ENCODE results near the gene FLCN.

FLCN gene

DNA sequence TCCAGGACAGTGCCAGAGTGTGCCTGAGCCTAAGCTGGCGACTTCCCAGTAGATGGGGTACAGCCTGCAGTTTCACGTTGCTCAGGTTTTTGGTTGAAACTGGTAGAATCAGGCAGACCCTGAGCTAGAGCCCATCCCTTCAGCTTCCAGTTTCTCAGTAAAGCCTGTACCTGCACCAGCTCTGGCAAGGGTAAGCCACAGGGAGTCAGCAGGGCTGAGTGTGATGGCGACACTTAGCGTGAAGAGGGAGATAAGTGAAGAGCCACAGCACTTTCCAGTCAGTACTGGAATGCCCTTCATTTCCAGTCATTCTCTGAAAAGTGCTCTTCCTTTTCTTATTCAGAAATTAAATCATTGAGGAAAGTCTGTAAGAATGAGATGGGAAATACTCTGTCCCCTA lies 53.2 kb downstream of the FLCN start:
- no peak for TF ChIP-seq EZH2phosphoT487 (conservative IDR thresholded peaks at IDR 0.05; ENCODE audit: low read length)
- no peak for TF ChIP-seq CTCF (IDR thresholded peaks at IDR 0.05; ENCODE audit: insufficient read depth, low read length, poor library complexity, severe bottlenecking)
- H3K36me3 ChIP-seq (ENCODE audit: low read length) = no peaks in the 10 kb centered on the region

GRCh38 chr17:17182598-17183136 lies 54.3 kb downstream of the FLCN start:
- Histone ChIP-seq H3K9me2 (replicated peaks; ENCODE audit: insufficient read depth, low read length) (no peaks in the 10 kb centered on the region), H3F3A (ENCODE audit: insufficient read depth) (no peaks in the 10 kb centered on the region), H3K4me3 (ENCODE audit: insufficient read depth, low read length, poor library complexity, severe bottlenecking) (no peak overlapping the region), H3K36me3 (ENCODE audit: low read length) (no peaks in the 10 kb centered on the region), H3K27ac (ENCODE audit: low read depth, low read length) (no peak overlapping the region), H3K4me2 (ENCODE audit: low read depth, low read length, poor library complexity, severe bottlenecking) (no peak overlapping the region), H3K27me3 (ENCODE audit: low read length) (no peaks in the 10 kb centered on the region), H3K9ac (ENCODE audit: low read length) (no peak overlapping the region), H3K9me3 (ENCODE audit: insufficient read depth, low read length) (no peaks in the 10 kb centered on the region), H3K79me2 (ENCODE audit: insufficient read depth, low read length) (no peaks in the 10 kb centered on the region), H4K20me1 (ENCODE audit: low read depth, low read length) (no peaks in the 10 kb centered on the region), H2AFZ (ENCODE audit: low read depth, low read length, severe bottlenecking) (no peak overlapping the region)
- TF ChIP-seq CTCF (IDR thresholded peaks at IDR 0.05; ENCODE audit: insufficient read depth, low read length, poor library complexity, severe bottlenecking) = no peak
- TF ChIP-seq EZH2phosphoT487 (conservative IDR thresholded peaks at IDR 0.05; ENCODE audit: low read length) = no peak

More for the DNA sequence above, 53.2 kb downstream of the FLCN start:
- Histone ChIP-seq H3K4me2 (ENCODE audit: low read depth, low read length, poor library complexity, severe bottlenecking) (no peak overlapping the region), H3K27ac (ENCODE audit: low read depth, low read length) (no peak overlapping the region), H4K20me1 (ENCODE audit: low read depth, low read length) (no peaks in the 10 kb centered on the region), H3K4me3 (ENCODE audit: insufficient read depth, low read length, poor library complexity, severe bottlenecking) (no peak overlapping the region), H3K9ac (ENCODE audit: low read length) (no peak overlapping the region), H3K9me3 (ENCODE audit: insufficient read depth, low read length) (no peaks in the 10 kb centered on the region), H3K27me3 (ENCODE audit: low read length) (no peaks in the 10 kb centered on the region), H3K9me2 (replicated peaks; ENCODE audit: insufficient read depth, low read length) (no peaks in the 10 kb centered on the region), H2AFZ (ENCODE audit: low read depth, low read length, severe bottlenecking) (no peak overlapping the region), H3K79me2 (ENCODE audit: insufficient read depth, low read length) (no peaks in the 10 kb centered on the region), H3F3A (ENCODE audit: insufficient read depth) (no peaks in the 10 kb centered on the region)

GRCh38 chr17:17181666-17182597 lies 55.0 kb downstream of the FLCN start:
- no peaks in the 10 kb centered on the region for H3K9me2 ChIP-seq (replicated peaks; ENCODE audit: insufficient read depth, low read length)

More at GRCh38 chr17:17181666-17182597, 55.0 kb downstream of the FLCN start:
- Histone ChIP-seq H3K4me2 (ENCODE audit: low read depth, low read length, poor library complexity, severe bottlenecking) (no peak overlapping the region), H3K36me3 (ENCODE audit: low read length) (no peaks in the 10 kb centered on the region), H3K9me3 (ENCODE audit: insufficient read depth, low read length) (no peaks in the 10 kb centered on the region), H3K27ac (ENCODE audit: low read depth, low read length) (no peak overlapping the region), H3K9ac (ENCODE audit: low read length) (no peak overlapping the region), H2AFZ (ENCODE audit: low read depth, low read length, severe bottlenecking) (no peak overlapping the region), H3K27me3 (ENCODE audit: low read length) (no peaks in the 10 kb centered on the region), H3F3A (ENCODE audit: insufficient read depth) (no peaks in the 10 kb centered on the region), H3K79me2 (ENCODE audit: insufficient read depth, low read length) (no peaks in the 10 kb centered on the region), H4K20me1 (ENCODE audit: low read depth, low read length) (no peaks in the 10 kb centered on the region), H3K4me3 (ENCODE audit: insufficient read depth, low read length, poor library complexity, severe bottlenecking) (no peak overlapping the region)
- TF ChIP-seq EZH2phosphoT487 (conservative IDR thresholded peaks at IDR 0.05; ENCODE audit: low read length) = no peak
- no peak for TF ChIP-seq CTCF (IDR thresholded peaks at IDR 0.05; ENCODE audit: insufficient read depth, low read length, poor library complexity, severe bottlenecking)
